HG03139 (cell line): ENCODE measurements around the gene TUBB3.
"Not testable (repeated sequence)": the region's sequence is repeated elsewhere in the genome, so short reads cannot be mapped to it uniquely, and the experiment has no call there.

Source experiments
- ATAC-seq: cut with Tn5 transposase; IDR thresholded peaks from one replicate; pipeline ENCODE4 v1.9.1; 2021; ENCODE audit not compliant: unreplicated experiment

The TUBB3 gene

GRCh38 chr16:89964201-89964600 is 41.1 kb downstream of the TUBB3 start:
- no peak for ATAC-seq

- no peak for ATAC-seq
Observed at GRCh38 chr16:89965447-89966225, 42.5 kb downstream of the TUBB3 start.

GRCh38 chr16:89966756-89967155 is 43.6 kb downstream of the TUBB3 start:
- ATAC-seq, result no peak

GRCh38 chr16:89967436-89967835 is 44.3 kb downstream of the TUBB3 start:
- not testable (repeated sequence) for ATAC-seq

GRCh38 chr16:89968074-89968473 is 44.9 kb downstream of the TUBB3 start:
- ATAC-seq, result not testable (repeated sequence)

- no peak for ATAC-seq
Observed at GRCh38 chr16:89969741-89970410, 46.7 kb downstream of the TUBB3 start.

GRCh38 chr16:89971495-89972243 is 48.5 kb downstream of the TUBB3 start:
- ATAC-seq, result no peak

- peak; percentile 80 for ATAC-seq
Observed at GRCh38 chr16:89972244-89973234, 49.4 kb downstream of the TUBB3 start.

GRCh38 chr16:89973235-89973634 is 50.1 kb downstream of the TUBB3 start:
- no peak for ATAC-seq

- ATAC-seq, result no peak
Observed at GRCh38 chr16:89973654-89974335, 50.7 kb downstream of the TUBB3 start.

- ATAC-seq, result no peak
Observed at GRCh38 chr16:89974870-89975269, 51.7 kb downstream of the TUBB3 start.

GRCh38 chr16:89981414-89981813 is 58.3 kb downstream of the TUBB3 start:
- no peak for ATAC-seq

- ATAC-seq, result no peak
Observed at GRCh38 chr16:89982318-89982717, 59.2 kb downstream of the TUBB3 start.

GRCh38 chr16:89983536-89983935 is 60.4 kb downstream of the TUBB3 start:
- ATAC-seq, result no peak

GRCh38 chr16:89984216-89984615 is 61.1 kb downstream of the TUBB3 start:
- no peak for ATAC-seq

- ATAC-seq, result no peak
Observed at GRCh38 chr16:89985219-89985618, 62.1 kb downstream of the TUBB3 start.
